GM21529 (cell line): ENCODE measurements around the gene TROAP.
A peak's percentile ranks its signal among the peaks of the same experiment; 100 is the strongest.

Experiments
- ATAC-seq: cut with Tn5 transposase; IDR thresholded peaks from one replicate; pipeline ENCODE4 v1.9.1; 2021; ENCODE audit not compliant: unreplicated experiment

Gene TROAP

DNA sequence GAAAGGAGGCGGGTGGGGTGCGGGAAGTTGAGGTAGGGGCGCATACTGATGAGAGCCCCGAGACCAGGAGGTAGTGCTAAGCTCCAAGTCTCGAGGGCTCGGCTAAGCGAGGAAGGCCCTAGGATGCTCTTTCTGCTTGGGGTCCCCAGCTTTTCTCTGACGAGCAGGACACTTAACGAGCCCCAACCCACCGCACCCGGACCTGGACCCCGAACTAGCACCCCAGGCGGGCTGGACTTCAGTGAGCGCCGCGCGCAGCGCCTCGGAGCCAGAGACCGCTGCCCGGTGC lies 18.7 kb downstream of the TROAP start:
- no peak for ATAC-seq

DNA sequence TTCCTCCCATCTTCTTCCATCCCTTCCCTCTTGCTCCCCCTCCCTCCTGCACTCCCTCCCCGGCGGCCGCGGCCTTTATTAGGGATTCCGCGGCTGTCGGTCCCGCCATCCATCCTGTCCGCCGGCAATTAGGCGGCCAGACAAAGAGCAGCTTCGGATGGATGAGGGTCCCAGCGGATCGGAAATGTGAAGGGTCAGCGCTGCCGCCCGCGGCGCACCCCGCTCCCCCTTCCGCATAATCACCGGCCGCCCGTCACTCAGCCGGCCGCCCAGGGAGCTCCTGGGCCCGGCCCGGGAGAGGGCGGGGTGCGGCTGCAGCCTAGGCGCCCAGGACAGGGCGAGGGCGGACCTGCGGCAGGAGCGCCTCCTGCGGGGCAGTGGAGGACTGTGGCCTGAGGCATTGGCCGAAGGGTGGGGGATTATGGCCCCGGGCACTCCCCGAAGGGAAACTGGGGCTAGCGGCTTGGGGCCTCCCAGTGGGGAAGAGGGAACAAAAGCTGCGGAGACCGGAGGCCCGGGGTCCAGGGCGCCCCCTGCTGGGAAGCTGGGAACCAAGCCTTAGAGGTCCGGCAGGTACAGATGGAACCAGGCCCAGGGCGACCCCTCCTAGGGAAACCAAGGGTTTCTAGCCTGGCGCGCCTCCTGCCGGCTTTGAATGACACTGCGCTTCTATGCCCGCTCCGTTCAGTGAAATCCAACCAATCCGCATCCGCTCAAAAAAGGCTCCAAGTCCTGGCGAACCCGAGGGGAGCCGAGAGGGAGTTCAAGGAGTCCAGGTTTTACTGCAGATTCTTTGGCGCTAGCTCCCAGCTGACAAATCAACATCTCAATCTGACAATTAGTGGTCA lies 19.2 kb downstream of the TROAP start:
- ATAC-seq, result peak; percentile 68

DNA sequence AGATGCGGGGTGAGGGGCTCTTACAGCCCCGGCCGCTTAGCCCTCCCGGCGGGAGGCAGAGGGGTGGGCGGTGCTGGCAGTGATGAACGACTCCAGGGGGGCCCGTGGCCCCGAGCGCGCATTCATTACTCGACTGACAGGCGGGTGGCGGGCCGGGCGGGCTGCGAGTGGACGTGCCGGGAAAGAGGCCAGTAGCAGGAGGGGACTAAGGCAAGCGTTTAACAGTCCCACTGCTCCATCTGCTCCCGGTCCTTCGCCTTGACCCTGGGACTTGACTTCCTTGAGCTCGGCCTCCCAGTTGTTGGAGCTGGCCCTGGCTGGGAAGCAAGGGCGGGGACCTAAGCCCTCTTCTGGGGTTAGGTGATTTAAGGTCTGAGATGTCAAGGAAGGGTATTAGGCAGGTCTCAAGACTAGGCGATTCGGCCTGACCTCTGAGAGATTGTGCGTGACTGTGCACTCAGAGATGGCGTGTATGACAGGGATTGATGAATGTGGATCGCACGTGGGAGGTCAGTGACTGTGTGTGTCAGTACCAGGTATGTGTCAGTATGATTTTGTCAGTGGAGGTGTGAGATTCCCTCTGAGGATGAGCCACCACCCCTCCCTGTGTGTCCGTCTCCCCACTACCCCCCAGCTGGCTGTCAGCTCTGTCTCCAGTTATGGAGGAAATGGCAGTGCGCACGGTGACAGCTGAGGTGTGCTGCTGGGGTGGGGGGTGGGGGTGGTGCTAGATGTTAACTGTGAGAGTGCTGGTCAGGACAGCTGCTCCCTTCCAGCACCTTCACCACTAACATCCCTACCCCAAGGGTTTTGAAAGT lies 20.1 kb downstream of the TROAP start:
- no peak for ATAC-seq

DNA sequence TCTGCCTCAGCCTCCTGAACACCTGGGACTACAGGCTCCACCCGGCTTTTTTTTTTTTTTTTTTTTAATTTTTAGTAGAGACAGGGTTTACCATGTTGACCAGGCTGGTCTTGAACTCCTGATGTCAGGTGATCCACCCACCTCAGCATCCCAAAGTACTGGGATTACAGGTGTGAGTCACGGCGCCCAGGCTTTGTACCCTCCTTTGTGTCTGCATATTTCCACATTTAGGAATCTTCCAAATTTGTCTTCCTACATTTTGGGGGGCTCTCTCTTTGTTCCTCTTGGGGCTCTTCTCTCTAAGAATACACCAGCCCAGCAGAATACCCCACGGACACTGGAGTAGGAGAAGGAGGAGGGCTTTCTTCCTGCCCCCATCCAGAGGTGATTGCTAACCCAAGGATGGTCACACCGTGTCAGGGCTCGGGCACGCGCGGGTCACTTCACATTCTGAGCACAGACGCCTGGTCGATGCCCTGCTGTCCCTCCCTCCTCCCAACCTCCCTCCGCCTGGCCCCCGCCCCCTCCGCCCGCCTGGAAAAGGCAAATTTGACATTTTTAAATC lies 21.5 kb downstream of the TROAP start:
- no peak for ATAC-seq

DNA sequence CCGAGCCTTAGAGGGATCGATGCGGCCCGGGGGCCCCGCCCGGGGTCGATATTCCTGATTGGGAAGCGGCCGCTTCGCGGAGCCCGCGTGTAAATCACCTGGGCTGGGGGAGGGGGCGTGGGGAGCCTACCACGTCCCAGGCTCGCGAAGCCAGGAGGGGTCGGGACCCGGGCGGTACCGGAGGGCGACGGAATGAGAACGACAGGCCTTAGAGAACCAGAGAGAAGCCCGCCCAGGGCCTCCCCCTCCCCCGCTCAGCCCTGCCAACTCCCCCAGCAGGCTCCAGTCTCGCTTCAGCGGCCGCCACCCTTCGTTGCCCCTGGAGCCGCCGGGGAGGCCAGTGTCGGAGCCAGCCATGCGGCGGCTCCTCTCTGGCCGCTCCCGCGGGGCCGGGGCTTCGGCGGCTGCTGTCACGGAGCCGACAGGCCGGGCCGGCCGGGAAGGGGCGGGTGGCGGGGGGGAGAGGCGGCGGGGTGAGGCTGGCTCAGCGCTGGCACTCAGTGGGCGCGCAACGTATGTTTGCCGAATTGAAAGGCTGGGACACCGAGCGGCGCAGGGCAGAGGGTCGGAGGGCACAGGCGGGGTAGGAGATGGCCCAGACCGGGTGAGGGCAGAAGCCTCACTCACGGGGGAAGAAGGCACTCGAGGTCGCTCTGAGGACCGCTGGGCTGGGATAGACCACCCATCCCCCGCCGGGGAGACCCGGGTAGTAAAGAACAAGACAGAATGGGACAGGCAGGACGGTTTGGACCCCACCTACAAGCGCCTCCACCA lies 22.2 kb downstream of the TROAP start:
- no peak for ATAC-seq

DNA sequence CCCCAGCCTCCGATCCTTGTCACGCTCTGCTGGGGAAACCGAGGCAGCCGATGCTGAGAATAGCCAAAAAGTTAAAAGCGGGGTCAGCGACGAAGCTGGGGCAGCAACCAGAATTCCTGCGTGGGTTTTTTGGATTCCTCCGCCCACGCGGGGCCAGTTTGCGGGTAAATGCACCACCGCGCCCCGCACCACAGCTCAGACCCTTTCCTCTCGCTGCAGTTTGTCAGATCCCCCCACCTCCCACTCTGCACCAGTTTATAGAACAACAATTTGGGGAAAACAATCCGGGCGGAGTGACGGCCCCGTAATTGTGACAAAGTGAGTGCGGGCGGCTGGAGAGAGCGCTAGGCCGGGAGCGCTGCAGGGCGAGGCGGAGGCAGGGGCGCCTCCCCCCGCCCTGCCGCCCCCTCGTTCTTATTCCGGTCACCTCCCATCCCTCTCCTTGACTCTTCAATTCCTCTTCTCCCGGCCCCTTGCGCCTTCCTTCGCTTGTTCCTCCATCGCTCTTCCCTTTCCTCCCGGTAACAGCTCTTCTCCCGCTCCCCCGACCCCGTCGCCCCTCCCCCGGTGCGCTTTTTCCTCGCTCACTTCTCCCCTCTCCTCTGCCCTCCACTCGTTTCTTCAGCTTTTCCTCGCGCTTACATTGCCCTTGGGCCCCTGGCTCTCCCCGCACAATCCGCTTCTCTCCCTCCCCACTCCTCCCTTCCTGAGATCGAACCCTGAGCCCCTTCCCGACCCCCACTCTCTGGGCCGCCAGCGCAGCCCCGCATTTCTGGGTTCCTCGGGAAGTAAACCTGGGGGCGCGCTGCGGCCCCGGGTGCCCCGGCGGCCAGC lies 23.0 kb downstream of the TROAP start:
- ATAC-seq, result no peak

DNA sequence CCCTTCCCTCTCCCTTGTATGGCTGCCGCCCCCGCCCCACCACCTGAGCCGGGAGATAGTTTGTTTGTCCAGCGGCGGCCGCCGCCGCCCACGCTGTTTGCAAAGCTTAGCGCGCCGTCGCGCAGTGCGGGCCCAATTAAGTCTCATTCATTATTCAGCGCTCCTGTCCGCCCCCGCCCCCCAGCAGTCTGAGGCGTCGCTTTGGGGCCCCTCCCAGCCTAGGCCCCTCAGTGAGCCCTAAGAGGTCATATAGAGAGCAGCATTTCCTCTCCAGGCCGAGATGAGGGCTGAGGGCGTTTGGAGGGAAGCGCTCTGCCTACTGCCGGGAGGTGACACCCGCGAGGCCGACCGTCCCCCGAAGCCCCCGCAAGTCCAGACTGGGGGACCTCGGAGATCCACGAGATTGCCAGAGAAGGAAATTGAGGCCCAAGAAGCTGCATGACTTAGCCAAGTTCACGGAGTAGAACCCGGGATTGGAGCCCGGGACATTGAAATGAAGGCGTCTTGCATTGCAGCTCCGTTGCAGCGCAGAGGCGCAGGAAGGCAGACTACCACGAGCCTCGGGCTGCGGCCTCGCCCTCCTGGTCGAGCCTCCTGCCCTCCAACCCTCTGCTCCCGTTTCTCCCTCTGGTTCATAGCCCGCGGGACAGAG lies 23.7 kb downstream of the TROAP start, which contains the start of gene DNAJC22:
Gene DNAJC22, plus strand, starts transcription at position 230 of the 652 bp plus-strand sequence. CDS start 1,985 bp downstream, outside the sequence.
- ATAC-seq, result no peak

DNA sequence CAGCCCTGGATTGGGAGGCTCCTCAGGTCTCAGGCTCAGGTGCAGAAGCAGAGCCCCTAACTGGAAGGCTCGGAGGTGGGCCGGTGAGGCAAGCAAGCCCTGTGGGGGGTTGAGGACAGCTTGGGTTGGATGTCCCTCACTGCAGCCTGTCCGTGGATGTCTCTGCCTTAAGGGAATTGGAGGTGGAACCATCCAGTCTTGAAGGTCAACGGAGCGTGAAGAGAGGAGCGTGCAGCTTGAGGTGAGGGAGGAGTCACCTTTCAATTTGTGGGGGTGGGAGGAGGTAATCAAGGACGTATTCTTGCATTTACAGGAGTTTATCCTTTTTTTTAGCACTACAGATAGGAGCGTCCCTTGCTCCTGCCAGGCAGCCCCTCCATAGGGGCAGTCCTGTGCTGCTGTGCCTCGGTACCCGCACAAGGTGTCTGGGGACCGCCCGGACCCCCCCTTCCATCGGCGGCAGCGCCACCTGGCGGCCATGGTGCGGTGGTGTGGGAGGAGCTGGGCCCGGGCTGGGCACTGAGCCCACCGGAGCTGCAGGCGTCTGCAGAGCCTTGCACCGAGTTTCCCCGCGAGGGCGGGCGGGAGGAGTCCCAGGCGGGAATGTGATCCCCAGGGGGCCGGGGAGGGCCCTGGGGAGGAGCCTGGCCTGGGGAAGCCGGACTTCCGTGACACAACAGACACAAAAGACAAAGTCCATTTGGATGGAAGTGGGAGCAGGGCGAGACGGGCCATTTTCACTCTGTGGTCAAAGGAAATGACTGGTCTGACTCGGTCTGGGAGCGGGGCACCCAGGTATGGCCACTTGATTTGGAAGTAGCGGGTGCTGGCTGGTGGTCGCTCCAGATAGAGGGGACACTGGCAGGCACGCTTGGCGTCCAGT lies 24.5 kb downstream of the TROAP start:
- peak; percentile 57 for ATAC-seq

DNA sequence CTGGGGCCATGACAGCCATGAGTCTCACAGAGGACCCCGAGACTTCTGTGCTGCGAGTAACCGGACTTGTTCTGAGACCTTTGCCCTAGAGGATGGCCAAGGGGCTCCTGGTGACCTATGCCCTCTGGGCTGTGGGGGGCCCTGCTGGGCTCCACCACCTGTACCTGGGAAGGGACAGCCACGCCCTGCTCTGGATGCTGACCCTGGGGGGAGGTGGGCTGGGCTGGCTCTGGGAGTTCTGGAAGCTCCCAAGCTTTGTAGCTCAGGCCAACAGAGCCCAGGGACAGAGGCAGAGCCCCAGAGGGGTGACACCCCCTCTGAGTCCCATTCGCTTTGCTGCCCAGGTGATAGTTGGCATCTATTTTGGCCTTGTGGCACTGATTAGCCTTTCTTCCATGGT lies 25.7 kb downstream of the TROAP start:
- no peak for ATAC-seq

DNA sequence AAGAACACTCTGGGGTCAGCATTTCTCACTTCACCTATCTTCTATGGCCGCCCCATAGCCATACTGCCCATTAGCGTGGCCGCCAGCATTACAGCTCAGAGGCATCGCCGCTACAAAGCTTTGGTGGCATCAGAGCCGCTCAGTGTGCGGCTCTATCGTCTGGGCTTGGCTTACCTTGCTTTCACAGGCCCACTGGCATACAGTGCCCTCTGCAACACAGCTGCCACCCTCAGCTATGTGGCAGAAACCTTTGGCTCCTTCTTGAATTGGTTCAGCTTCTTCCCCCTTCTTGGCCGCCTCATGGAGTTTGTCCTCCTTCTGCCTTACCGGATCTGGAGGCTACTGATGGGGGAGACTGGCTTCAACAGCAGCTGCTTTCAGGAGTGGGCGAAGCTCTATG lies 26.2 kb downstream of the TROAP start:
- ATAC-seq, result no peak

DNA sequence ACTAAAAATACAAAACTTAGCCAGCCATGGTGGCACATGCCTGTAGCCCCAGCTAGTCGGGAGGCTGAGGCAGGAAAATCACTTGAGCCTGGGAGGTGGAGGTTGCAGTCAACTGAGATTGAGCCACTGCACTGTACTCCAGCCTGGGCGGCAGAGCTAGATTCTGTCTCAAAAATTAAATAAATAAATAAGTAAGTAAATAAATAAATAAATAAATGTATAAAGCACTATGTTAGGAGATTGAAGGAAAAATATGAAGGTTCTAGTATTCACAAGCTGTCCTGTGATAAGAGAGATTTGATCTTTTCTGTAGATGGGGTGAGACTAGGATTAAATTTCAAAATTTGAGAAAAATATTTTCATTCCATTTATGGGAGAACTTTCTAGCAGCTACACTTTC lies 29.3 kb downstream of the TROAP start:
- no peak for ATAC-seq

DNA sequence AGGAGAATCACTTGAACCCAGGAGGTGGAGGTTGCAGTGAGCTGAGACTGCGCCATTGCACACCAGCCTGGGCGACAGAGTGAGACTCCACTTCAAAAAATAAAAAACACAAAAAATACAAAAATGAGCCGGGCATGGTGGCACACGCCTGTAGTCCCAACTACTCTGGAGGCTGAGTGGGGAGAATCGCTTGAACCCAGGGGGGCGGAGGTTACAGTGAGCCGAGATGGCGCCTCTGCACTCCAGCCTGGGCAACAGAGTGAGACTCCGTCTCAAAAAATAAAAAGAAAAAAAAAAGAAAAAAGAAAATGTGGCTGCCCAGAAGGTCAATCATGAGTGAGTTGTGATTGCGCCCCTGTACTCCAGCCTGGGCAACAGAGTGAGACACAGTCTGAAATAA lies 32.9 kb downstream of the TROAP start:
- no peak for ATAC-seq

DNA sequence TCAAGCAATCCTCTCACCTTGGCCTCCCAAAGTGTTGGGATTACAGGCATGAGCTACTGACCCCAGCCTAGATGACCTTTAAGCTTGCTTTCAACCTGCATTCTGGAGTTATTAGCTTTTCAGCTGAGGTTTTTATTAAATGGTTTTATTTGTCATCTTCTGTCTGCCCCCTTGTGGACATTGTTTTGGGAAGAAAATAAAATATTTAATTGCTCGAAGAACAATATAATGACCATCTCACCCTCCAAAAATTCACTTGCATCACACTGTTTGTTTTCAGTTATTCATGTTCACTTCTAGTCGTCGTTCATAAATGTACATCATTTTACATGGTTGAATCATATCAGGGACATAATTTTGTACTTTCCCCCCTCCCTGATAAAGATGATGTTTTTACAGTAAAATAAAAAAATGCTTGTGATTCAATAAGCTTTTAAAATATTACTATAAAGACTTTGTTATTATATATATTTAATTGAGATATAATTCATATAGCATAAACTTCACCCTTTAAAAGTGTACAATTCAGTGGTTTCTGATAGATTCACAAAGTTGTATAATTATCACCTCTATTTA lies 34.1 kb downstream of the TROAP start:
- no peak for ATAC-seq

DNA sequence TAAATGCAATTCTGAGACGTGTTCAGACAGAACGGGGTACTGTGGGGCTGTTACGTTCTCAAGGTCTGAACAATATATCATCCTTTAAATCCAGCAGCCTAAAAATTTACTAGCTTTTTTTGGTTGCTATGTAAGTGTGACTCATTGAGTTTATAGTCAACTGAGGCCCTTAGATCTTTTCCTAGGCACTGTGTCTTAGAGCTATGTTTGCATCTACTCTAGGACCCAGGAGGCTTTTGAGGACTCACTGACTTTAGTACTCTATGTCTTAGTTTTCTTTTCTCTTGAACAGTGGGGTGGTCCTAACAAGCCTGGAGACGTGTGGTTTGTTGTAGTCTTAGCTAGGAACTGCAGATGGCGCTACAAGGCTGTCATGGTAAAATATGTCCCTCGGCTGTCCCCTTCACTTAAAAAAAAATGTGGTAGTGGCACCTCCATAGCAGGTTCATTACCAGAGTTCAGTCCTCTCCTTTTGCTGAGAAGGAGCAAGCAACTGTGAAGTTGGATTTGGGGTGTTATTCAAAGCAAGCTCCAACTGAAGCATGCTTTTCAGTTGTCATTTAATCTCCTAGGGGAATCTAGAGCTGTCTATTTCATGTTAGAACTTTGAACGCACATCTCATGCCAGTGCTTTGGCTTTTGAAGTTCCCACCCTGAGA lies 35.6 kb downstream of the TROAP start:
- no peak for ATAC-seq

DNA sequence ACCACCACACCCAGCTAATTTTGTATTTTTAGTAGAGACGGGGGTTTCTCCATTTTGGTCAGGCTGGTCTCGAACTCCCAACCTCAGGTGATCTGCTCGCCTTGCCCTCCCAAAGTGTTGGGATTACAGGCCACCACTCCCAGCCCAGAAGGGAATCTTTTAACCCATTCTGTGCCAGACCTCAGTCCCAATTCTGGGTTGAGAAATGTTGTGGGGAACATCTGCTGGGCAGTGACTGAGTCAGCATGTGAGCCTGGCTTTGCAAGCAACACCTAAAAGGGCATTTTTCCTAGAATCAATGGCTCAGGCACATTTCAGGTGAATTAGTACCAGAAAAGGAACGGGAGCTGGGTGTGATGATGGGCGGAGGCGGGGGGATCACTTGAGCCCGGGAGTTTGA lies 36.6 kb downstream of the TROAP start:
- ATAC-seq, result no peak

DNA sequence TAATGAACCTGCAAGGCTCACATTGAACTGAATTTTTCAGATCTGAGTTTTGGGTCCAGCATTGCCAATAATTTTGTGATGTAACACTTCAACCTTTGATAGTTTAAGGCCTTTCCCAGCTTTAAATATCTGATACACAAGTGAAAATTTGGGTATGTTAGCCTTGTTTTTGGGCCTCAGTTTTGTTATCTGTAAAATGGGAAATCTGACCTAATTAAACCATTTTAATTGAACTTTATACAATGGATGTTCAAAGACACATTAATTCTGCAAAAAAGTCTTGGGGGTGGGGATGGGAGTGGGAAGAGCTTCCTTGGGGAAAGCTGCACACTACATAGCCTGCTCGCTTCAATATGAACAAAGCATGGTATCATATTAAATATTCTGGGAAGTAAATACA lies 39.0 kb downstream of the TROAP start:
- ATAC-seq, result no peak

DNA sequence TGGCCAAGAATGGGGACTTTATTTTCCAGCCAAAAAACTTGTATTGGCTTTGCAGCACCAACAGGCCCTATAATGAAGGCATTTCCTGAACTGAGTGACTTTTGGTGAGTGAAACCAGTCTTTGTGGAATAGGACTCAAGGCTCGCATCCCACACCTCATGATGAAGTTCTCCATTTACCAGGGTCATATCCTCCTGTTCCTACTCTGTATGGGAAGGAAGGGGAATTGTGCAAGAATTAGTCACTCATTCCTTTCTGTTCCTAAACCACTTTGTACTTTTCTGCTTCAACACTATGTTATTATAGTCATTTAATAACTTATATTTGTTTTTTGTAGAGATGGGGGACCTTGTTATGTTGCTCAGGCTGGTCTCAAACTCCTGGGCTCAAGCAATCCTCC lies 41.9 kb downstream of the TROAP start:
- no peak for ATAC-seq

DNA sequence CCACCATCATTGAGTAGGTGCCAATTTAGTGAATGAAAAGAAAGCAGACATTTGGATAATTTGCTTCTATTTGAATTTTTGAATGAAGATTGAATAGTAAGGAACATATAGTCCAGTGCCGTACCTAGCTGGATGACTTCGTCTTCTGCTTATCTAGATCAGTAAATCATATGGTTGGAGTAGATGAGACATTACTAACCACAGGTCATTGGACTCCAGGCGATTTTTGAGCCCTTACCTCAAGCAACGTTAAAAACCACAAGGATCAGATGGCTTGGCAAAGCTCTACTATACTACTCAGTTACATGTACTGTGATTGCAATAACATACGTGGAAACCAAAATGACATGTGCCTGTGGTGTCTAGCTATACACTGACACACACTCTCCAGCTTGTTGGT lies 42.5 kb downstream of the TROAP start:
- ATAC-seq, result no peak
